A673 (cell line): ENCODE data around the gene LSM4. TPM values are rescaled to one million over a fixed set of nuclear protein-coding genes. Genes with fewer than 3 reads are reported as not detected.
"Not testable (repeated sequence)": the region's sequence is repeated elsewhere in the genome, so short reads cannot be mapped to it uniquely, and the experiment has no call there.

Experiments used
- BruUV-seq: library from RNA; stranded (reverse); fragments of 400-500 nt; replicated peaks from 2 replicates; lab custom pipeline; 2021; lab: Mats Ljungman, UMichigan
- CTCF ChIA-PET: fragments of 300-600 bp; sonication (Branson Sonifier 250); formaldehyde crosslinking; loops from one replicate; lab custom pipeline; 2022; ENCODE audit warnings: antibody characterized with exemption; lab: Charles Lee
- POLR2A ChIA-PET: fragments of 300-600 bp; sonication (Branson Sonifier 250); formaldehyde crosslinking; loops from one replicate; lab custom pipeline; 2022; ENCODE audit warnings: antibody characterized with exemption; ENCODE audit not compliant: low non-redundant PET; lab: Charles Lee
- DNase-seq: peaks from one replicate; pipeline ENCODE4 v3.0.0-alpha.2; 2015; ENCODE audit warnings: low spot score
- H3K27ac ChIP-seq: fragments of 200-600 bp; sonication (generic); 2 replicates; pipeline ENCODE4 v1.5.1; 2016; ENCODE audit warnings: mixed run types, low read depth, mild to moderate bottlenecking, mixed read lengths, antibody characterized with exemption, low read length; ENCODE audit not compliant: poor library complexity, severe bottlenecking
- H3K27me3 ChIP-seq: fragments of 200-600 bp; sonication (generic); replicated peaks from 2 replicates; pipeline ENCODE4 v1.6.1; 2017; ENCODE audit warnings: mixed run types, low read depth, mild to moderate bottlenecking, mixed read lengths, antibody characterized with exemption, low read length; ENCODE audit not compliant: insufficient read depth, poor library complexity
- H3K36me3 ChIP-seq: fragments of 200-600 bp; sonication (generic); 2 replicates; pipeline ENCODE4 v1.6.1; 2016; ENCODE audit warnings: mixed run types, mild to moderate bottlenecking, mixed read lengths, antibody characterized with exemption, low read length; ENCODE audit not compliant: insufficient read depth, poor library complexity, severe bottlenecking
- H3K4me1 ChIP-seq: fragments of 200-600 bp; sonication (generic); 2 replicates; pipeline ENCODE4 v1.6.1; 2017; ENCODE audit warnings: mixed run types, mild to moderate bottlenecking, mixed read lengths, antibody characterized with exemption, low read length; ENCODE audit not compliant: insufficient read depth, poor library complexity, severe bottlenecking
- H3K4me3 ChIP-seq: fragments of 200-600 bp; sonication (generic); 2 replicates; pipeline ENCODE4 v1.5.1; 2016; ENCODE audit warnings: low read depth, mixed run types, mild to moderate bottlenecking, mixed read lengths, low read length; ENCODE audit not compliant: poor library complexity, severe bottlenecking
- H3K9me3 ChIP-seq: fragments of 200-600 bp; sonication (generic); 2 replicates; pipeline ENCODE4 v1.6.1; 2016; ENCODE audit warnings: mixed run types, low read depth, mild to moderate bottlenecking, mixed read lengths, antibody characterized with exemption, low read length; ENCODE audit not compliant: poor library complexity, severe bottlenecking
- CTCF ChIP-seq: fragments of 300-800, 200-600 bp; sonication (generic); conservative IDR thresholded peaks from 2 replicates; pipeline ENCODE4 v1.5.1; 2017; ENCODE audit warnings: low read depth, mild to moderate bottlenecking, antibody characterized with exemption, low read length, moderate library complexity, mixed read lengths
- EZH2 ChIP-seq: fragments of 200-600 bp; sonication (generic); IDR thresholded peaks from 2 replicates; pipeline ENCODE4 v1.6.1; 2017; ENCODE audit warnings: borderline replicate concordance, low read depth, mild to moderate bottlenecking, mixed read lengths, antibody characterized with exemption, low read length; ENCODE audit not compliant: poor library complexity, severe bottlenecking
- intact Hi-C: fragments of 100-400 bp; cut with micrococcal nuclease; formaldehyde crosslinking; loops from one replicate; pipeline ENCODE4 v1.10.0; 2022; ENCODE audit not compliant: unreplicated experiment
- total RNA-seq: library from RNA; stranded (reverse); gene quantifications from 2 replicates; pipeline ENCODE4 v1.2.3, GENCODE V29; 2021

The LSM4 gene
- total RNA-seq, 1 experiment from 2014 or later, result 252 TPM

- H3K36me3 ChIP-seq, result no peaks in the 10 kb centered on the region
- intact Hi-C loops, result loop anchor here (1.0 kb wide), 1 partner anchor 61 kb away; no protein-coding TSS in a partner anchor
- no peak overlapping the region for H3K27ac ChIP-seq
- peak; percentile 69 for DNase-seq
- TF ChIP-seq CTCF (peak; percentile 92), EZH2 (no peak)
- ChIA-PET CTCF (interaction anchor here (0.6 to 2.3 kb wide), 6 partner anchors 13 to 179 kb away, joined by 4 to 9 read pairs (median 5); no protein-coding TSS in a partner anchor), POLR2A (no interaction called here)
- no peaks in the 10 kb centered on the region for H3K27me3 ChIP-seq
- H3K4me3 ChIP-seq, result no peak overlapping the region
- no TSS peak for BruUV-seq
- no peaks in the 10 kb centered on the region for H3K9me3 ChIP-seq
- peaks cover 7% of the 10 kb centered on the region for H3K4me1 ChIP-seq
Observed at GRCh38 chr19:18349524-18350128, 26.8 kb upstream of the LSM4 start.

GRCh38 chr19:18348818-18349339 lies 26.0 kb upstream of the LSM4 start:
- H3K4me3 ChIP-seq, H3K36me3 ChIP-seq, BruUV-seq, H3K27me3 ChIP-seq, POLR2A ChIA-PET, H3K27ac ChIP-seq, H3K9me3 ChIP-seq, DNase-seq: not testable (repeated sequence)
- intact Hi-C loops, result loop anchor here (1.0 kb wide), 1 partner anchor 61 kb away; no protein-coding TSS in a partner anchor
- CTCF ChIA-PET, result interaction anchor here (0.6 to 2.3 kb wide), 4 partner anchors 61 to 180 kb away, joined by 4 to 9 read pairs (median 5); no protein-coding TSS in a partner anchor
- peaks cover 11% of the 10 kb centered on the region for H3K4me1 ChIP-seq

- peaks cover 11% of the 10 kb centered on the region for H3K4me1 ChIP-seq
- no peak overlapping the region for H3K27ac ChIP-seq
- intact Hi-C loops, result no loop called here
- H3K36me3 ChIP-seq, result no peaks in the 10 kb centered on the region
- ChIA-PET CTCF (interaction anchor here (2.3 kb wide), 1 partner anchor 62 kb away, joined by 9 read pairs; no protein-coding TSS in a partner anchor), POLR2A (no interaction called here)
- H3K27me3 ChIP-seq, result no peaks in the 10 kb centered on the region
- BruUV-seq, result no TSS peak
- TF ChIP-seq CTCF (no peak), EZH2 (no peak)
- DNase-seq, result no peak
- H3K9me3 ChIP-seq, result no peaks in the 10 kb centered on the region
- no peak overlapping the region for H3K4me3 ChIP-seq
Observed at GRCh38 chr19:18348171-18348570, 25.3 kb upstream of the LSM4 start.
